NCI-H146 treated with DMSO at 0.1 percent for 48 hours (cell line): ENCODE measurements around the gene CENPO.

Experiments used
- DNase-seq: peaks from one replicate; lab custom pipeline; 2025; ENCODE audit not compliant: unreplicated experiment; lab: John Stamatoyannopoulos, UW

CENPO gene

DNA sequence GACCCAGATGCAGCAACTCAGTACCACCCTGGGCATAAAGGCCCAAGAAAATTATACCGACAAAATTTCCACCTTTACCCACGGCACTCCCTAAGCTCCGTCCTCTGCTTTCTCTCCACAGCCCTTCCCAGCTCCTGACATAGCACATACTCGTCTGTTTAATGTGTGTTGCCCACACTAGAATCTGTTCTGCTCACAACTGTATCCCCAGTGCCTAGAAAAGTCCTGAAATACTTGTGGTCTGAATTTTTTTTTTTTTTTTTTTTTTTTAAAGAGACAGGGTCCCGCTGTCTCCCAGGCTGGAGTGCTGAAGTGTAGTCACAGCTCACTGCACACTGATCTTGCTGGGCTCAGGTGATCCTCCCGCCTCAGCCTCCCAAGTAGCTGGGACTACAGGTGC, 64.5 kb downstream of the CENPO start:
- DNase-seq, result no peak

DNA sequence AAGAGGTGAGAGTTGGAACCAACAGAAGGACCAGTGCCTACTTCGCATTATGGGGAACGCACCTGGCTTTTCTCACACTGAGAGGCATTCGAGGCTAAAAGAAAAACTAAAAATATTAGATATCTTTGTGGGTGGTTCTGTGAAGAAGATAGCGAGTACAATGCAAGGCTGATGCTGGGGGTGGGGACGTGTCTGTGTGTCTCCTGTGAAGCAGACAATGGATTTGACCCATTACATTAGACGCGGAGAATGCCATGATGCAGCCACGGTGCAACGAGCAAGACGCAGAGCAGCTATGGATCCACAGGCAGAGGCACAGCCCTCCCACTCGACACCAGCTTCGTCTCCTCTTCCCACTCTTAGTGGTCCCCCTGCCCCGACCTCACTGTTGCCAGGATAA, 65.8 kb downstream of the CENPO start:
- no peak for DNase-seq

DNA sequence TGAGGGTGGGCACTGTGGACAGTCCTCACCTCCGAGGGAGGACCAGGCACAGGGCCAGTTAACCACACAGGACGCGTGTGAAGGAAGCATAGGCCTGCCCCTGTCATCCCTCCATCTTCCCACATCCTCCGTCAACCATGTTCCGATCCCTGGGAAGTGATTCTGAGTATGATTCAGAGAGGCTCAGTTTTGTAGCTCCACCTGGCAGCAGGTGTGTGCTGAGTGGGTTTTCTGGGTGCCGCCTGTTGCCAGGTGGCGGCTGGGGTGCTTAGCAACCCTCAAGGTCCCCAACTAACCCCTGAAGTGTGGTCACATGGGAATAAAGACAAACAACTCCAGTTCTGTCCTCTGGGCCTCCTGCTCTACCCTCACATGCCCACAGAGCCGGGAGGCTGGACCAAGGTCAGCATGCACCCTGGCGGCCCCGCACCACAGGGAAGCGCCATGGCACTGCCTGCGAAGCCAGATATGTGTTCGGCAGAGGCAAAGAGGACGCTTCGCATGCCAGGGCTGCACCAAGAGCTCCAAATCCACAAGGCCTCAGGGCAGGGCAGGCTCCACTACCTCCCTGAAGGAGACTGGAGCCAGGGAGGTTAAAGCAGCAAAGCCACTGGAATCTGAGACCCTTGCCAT, 66.9 kb downstream of the CENPO start:
- no peak for DNase-seq

DNA sequence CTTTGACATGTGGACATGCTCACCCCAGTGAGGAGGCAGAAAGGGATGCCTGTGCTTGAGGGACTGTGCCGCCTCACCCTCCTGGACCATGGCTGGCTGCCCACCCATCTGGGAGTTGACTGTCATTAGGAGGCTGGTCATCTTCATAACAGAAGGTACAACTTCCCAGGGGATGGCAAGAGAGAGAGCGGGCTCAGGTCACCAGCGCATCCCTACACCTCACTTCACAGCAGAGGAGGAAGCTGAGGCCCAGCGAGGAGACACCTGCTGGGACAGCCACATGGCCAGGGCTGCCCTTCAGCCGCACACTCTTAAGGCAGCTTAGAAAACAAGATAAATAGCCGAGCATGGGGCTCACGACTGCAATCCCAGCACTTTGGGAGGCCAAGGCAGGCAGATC, 67.4 kb downstream of the CENPO start:
- no peak for DNase-seq

DNA sequence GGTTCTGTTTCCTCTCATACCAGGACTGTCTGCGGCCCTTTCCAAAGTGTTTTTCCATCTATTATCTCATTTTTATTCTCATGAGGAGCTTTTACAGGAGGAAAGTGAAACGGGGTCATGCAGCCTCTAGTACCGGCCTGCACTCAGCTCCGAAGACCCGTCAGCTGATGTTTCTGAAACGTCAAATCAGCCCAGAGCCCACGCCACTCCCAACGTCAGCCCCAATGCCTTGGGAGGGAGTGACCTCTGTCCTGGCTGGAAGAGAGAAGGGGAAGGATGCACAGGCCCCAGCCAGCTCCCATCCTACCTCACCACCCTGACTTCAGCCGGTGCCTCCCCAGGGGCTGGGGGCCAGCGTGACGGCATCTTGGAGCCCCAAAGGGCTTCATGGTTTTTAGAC, 68.3 kb downstream of the CENPO start:
- no peak for DNase-seq

DNA sequence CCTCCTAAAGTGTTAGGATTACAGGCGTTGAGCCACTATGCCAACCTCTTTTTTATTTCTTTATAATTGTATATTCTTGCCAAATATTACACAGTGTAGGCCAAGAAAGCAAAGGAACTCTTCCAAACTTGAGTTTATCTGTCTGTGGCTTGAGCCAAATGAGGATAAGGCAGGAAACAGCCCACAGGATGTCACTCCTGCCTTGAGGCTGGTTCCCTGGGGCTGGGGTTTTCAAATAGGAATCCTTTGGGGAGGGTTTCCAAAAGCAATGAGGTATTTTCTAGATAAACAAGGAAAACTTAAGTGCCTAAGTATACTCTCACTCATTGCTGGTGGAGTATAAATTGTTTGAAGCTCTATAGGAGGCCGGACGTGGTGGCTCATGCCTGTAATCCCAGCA, 70.4 kb downstream of the CENPO start:
- DNase-seq, result no peak

DNA sequence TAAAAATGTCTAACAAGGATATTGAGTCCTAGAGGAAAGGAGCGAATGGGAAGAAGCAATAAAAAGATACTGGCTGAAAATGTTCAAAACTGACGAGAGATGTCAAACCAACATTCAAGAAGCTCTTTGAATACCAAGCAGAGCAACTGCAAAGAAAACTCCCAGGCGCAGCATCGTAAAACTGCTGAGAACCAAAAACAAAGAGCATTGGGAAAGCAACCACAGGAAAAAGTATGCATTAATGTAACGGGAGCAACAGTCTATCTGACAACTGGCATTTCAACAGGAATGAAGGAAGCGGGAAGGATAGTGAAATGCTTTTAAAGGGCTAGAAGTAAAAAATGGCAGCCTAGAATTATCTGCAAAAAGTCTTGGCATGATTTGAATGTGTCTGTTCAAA, 73.7 kb downstream of the CENPO start:
- DNase-seq, result no peak

DNA sequence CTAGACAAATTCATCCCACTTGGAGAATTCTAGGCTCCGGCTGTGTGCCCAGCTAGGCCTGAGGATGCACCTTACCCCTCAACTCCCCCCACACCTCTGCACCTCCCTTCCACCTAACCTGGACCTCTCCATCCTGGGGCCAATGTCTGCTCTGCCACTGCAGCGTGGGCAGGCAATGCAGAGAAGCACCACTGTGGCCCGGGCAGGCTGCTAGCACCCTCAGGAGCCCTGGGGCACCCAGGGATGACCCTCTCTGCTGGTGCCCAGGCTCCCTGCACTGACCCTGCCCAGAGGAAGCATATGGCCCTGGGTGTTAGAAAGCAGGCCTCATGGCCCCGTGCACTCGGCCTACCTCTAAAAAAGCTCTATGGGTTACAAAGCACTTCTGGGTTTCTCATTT, 77.2 kb downstream of the CENPO start:
- DNase-seq, result no peak

DNA sequence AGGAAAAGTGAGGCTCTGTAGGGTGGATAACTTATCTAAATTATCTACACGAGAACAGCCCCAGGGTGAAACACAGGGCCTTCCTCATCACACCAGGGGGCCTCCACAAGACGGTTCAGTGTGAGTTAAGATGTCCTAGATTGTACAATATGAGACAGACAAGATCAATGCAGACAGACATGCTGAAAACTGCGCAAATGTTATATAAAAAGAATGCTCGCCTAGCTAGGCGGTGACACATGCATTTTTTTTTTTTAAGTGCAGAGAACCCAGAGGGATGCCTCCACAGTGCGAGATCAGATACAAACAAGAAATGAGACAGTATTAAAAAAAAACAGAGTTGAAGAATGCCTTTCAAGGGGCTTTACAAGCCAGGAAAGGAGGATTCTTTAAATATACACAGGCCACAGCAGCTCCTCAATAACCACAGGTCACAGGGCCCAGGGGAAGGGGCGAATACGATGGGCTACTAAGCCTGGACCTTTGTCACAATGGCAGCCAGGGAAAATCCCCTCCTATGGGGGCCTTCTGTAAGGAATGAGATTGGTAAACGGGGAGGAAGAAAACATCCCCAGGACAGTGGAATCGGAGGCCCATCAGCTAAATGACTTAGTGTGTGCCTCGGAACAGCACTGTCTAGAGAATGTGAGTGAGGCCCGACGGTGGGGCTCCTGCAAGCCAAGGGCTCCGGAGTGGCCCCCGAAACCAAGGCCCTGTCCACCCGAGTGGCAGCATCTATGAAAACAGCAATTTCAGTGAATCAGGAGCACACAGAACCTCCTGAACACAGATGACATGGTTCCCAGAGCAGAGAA, 77.9 kb downstream of the CENPO start:
- no peak for DNase-seq

DNA sequence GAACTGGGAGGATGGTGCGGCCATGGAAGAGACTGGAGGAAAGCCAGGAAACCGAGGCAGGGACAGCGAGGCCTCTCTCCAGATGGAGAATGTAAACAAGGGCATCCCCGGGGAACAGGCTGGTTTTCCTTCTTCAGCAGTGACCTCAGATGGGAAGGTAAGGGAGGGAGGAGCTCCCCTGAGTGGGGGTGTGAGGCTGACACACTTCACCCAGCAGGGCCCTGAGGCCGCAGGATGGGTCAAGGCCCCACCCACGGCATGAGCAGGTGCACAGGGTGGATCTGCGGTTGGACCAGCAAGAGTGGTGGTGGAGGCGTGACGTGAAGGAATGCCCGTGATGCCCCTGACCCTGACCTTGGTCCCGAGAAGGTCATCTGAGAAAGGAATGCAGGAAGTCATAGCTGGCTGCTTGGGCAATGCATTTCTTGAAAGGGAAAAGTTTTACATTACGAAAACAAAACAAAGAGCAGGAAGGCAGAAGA, 78.7 kb downstream of the CENPO start:
- no peak for DNase-seq
